K562 (cell line): ENCODE data around the gene FNDC1. TPM values are rescaled to one million over a fixed set of nuclear protein-coding genes. Genes with fewer than 3 reads are reported as not detected.

ENCODE experiments used
- ATAC-seq: fragments of 200-7000 bp; cut with Tn5 transposase; 3 replicates; pipeline ENCODE4 v1.9.1; 2020; ENCODE audit warnings: moderate library complexity
- BruUV-seq: library from RNA; stranded (reverse); fragments of 400-500 nt; replicated peaks from 2 replicates; lab custom pipeline; 2021; lab: Mats Ljungman, UMichigan
- CTCF ChIA-PET: fragments of 300-600 bp; formaldehyde crosslinking; extraction: SDS; loops from one replicate; lab custom pipeline; 2021; ENCODE audit warnings: low intra/inter-chr PET ratio; lab: Yijun Ruan, JAX
- POLR2A ChIA-PET: fragments of 300-600, 350-650 bp; sonication (Branson Sonifier 250); formaldehyde crosslinking; extraction: SDS; loops from one replicate; lab custom pipeline; 2021; ENCODE audit warnings: antibody characterized with exemption, inconsistent platforms; lab: Yijun Ruan, JAX
- DNase-seq, 4 experiments: peaks; one replicate each; pipeline versions ENCODE4 v3.0.0 to v3.0.0-alpha.2; 2011 to 2018; ENCODE audit warnings: low spot score in 3 of 4, mixed read lengths in 3 of 4; ENCODE audit errors: extremely low read depth in 1 of 4
- FAIRE-seq: peaks from 2 replicates; lab custom pipeline; 2011; peaks lifted over from hg19 to GRCh38; lab: Jason Lieb, UNC
- H2AFZ ChIP-seq: 2 replicates; pipeline ENCODE4 v1.6.0; 2011; ENCODE audit warnings: low read depth, low read length, control low read depth, inconsistent platforms
- H3K27ac ChIP-seq: fragments of 200-600 bp; 3 replicates; pipeline ENCODE4 v1.8.0; 2011; ENCODE audit warnings: low read depth, mild to moderate bottlenecking, control low read depth, inconsistent platforms, low read length, moderate library complexity, mixed read lengths; ENCODE audit errors: extremely low read depth
- H3K27me3 ChIP-seq, 2 experiments: fragments of 300-600 bp in 1 of 2; 2 replicates in 1 of 2; 3 replicates in 1 of 2; pipeline versions ENCODE4 v1.6.0 to v1.8.0; 2011; ENCODE audit warnings: inconsistent platforms in 2 of 2, low read length in 2 of 2, mild to moderate bottlenecking in 1 of 2, mixed read lengths in 1 of 2, moderate library complexity in 1 of 2; ENCODE audit not compliant: control insufficient read depth in 2 of 2, insufficient read depth in 2 of 2
- H3K36me3 ChIP-seq: fragments of 300-600 bp; 3 replicates; pipeline ENCODE4 v1.8.0; 2011; ENCODE audit warnings: mild to moderate bottlenecking, low read length, inconsistent platforms; ENCODE audit not compliant: control insufficient read depth, insufficient read depth
- H3K4me1 ChIP-seq, 2 experiments: fragments of 200-600 bp in 1 of 2; replicated peaks in 1 of 2; 2 replicates in 1 of 2; 3 replicates in 1 of 2; pipeline versions ENCODE4 v1.5.1 to v1.8.0; 2011; ENCODE audit warnings: inconsistent platforms in 2 of 2, low read length in 2 of 2, mild to moderate bottlenecking in 1 of 2, mixed read lengths in 1 of 2, moderate library complexity in 1 of 2; ENCODE audit not compliant: control insufficient read depth in 2 of 2, insufficient read depth in 2 of 2
- H3K4me2 ChIP-seq: 2 replicates; pipeline ENCODE4 v1.6.1; 2011; ENCODE audit warnings: low read length, control low read depth, inconsistent platforms, mixed read lengths; ENCODE audit not compliant: insufficient read depth
- H3K4me3 ChIP-seq: fragments of 200-600 bp; sonication (generic), shearing (Covaris generic); 2 replicates; pipeline ENCODE4 v1.5.1; 2016; ENCODE audit warnings: control low read depth, inconsistent platforms
- H3K79me2 ChIP-seq: fragments of 200-600 bp; 3 replicates; pipeline ENCODE4 v1.8.0; 2011; ENCODE audit warnings: low read length, inconsistent platforms; ENCODE audit not compliant: control insufficient read depth, insufficient read depth
- H3K9ac ChIP-seq, 2 experiments: 2 replicates each; pipeline versions ENCODE4 v1.6.0 to v1.6.1; 2011; ENCODE audit warnings: low read depth in 2 of 2, low read length in 2 of 2, control low read depth in 1 of 2, inconsistent platforms in 1 of 2, mild to moderate bottlenecking in 1 of 2, mixed read lengths in 1 of 2; ENCODE audit not compliant: insufficient read depth in 1 of 2
- H3K9me1 ChIP-seq: one replicate; pipeline ENCODE4 v1.6.0; 2011; ENCODE audit warnings: inconsistent platforms, mild to moderate bottlenecking, low read length, moderate library complexity; ENCODE audit not compliant: control insufficient read depth, insufficient read depth
- H3K9me3 ChIP-seq: replicated peaks from 2 replicates; pipeline ENCODE4 v1.5.1; 2011; ENCODE audit warnings: low read depth, low read length, inconsistent platforms; ENCODE audit not compliant: control insufficient read depth, insufficient read depth
- H4K20me1 ChIP-seq: replicated peaks from 2 replicates; pipeline ENCODE4 v1.6.1; 2011; ENCODE audit warnings: low read length, inconsistent platforms, mixed read lengths; ENCODE audit not compliant: control insufficient read depth, insufficient read depth
- CBX8 ChIP-seq: fragments of 200-600 bp; sonication (generic); IDR thresholded peaks from 2 replicates; pipeline ENCODE4 v1.6.1; 2012; ENCODE audit warnings: borderline replicate concordance, mixed run types, low read depth, mild to moderate bottlenecking, moderate library complexity, mixed read lengths, low read length, control low read depth, inconsistent platforms; ENCODE audit not compliant: poor library complexity, severe bottlenecking; ENCODE audit errors: extremely low read depth
- CHCHD3 ChIP-seq: fragments of 250-450 bp; sonication (Bioruptor Pico); IDR thresholded peaks from 2 replicates; pipeline ENCODE4 v2.1.2; 2022; ENCODE audit warnings: mild to moderate bottlenecking
- EGR1 ChIP-seq: fragments of 450-650 bp; conservative IDR thresholded peaks from 2 replicates; pipeline ENCODE4 v1.6.1; 2017; ENCODE audit warnings: mild to moderate bottlenecking
- ELF4 ChIP-seq: fragments of 450-650 bp; formaldehyde crosslinking; IDR thresholded peaks from 2 replicates; pipeline ENCODE4 v1.4.0; 2022; ENCODE audit warnings: missing genetic modification characterization
- FOXK2 ChIP-seq, 2 experiments: fragments of 450-650 bp; IDR thresholded peaks in 1 of 2; conservative IDR thresholded peaks in 1 of 2; 2 replicates each; pipeline ENCODE4 v1.6.1; 2016; ENCODE audit warnings: low read depth in 2 of 2, mild to moderate bottlenecking in 1 of 2
- NRF1 ChIP-seq, 2 experiments: fragments of 450-650 bp; IDR thresholded peaks in 1 of 2; conservative IDR thresholded peaks in 1 of 2; 2 replicates each; pipeline ENCODE4 v1.6.1; 2014; ENCODE audit warnings: mild to moderate bottlenecking in 2 of 2
- SIX5 ChIP-seq, 2 experiments: IDR thresholded peaks; 2 replicates each; pipeline ENCODE4 v1.6.1; 2011; ENCODE audit warnings: low read length in 2 of 2, borderline replicate concordance in 1 of 2, low read depth in 1 of 2, mild to moderate bottlenecking in 1 of 2, moderate library complexity in 1 of 2; ENCODE audit not compliant: insufficient read depth in 1 of 2
- TEAD4 ChIP-seq, 2 experiments: sonication (generic) in 1 of 2; formaldehyde crosslinking in 1 of 2; IDR thresholded peaks; 2 replicates each; pipeline versions ENCODE4 v1.6.1 to v1.8.0; 2012 to 2022; ENCODE audit warnings: borderline replicate concordance in 1 of 2, inconsistent platforms in 1 of 2, low read length in 1 of 2, mild to moderate bottlenecking in 1 of 2, missing genetic modification reagents in 1 of 2
- TGIF2 ChIP-seq: sonication (generic); formaldehyde crosslinking; IDR thresholded peaks from 2 replicates; pipeline ENCODE4 v1.8.1; 2022; ENCODE audit warnings: mild to moderate bottlenecking, missing genetic modification reagents, moderate library complexity
- WGBS: fragments of 100-300 bp; shearing (Covaris generic); methylation state at CpG from one replicate; pipeline ENCODE4 v1.1.6; 2016; ENCODE audit warnings: low coverage, mixed read lengths; ENCODE audit not compliant: insufficient coverage; ENCODE audit errors: missing lambda C conversion rate; 5-methylcytosine and 5-hydroxymethylcytosine counted together
- in situ Hi-C: fragments of 300-500 bp; cut with MboI; formaldehyde crosslinking; loops from 4 replicates; pipeline ENCODE4 v1.15.0; 2018; ENCODE audit warnings: inconsistent platforms, mixed read lengths
- intact Hi-C: fragments of 100-400 bp; cut with micrococcal nuclease; formaldehyde crosslinking; loops from 2 replicates; pipeline ENCODE4 v1.14.2; 2022
- polyA plus RNA-seq, 8 experiments: library from polyadenylated mRNA; depleted of rRNA in 4 of 8; stranded (reverse) in 5 of 8; unstranded in 3 of 8; fragments of >200 nt; fragmentation: Nextera tagmentation in 2 of 8; fragmentation: Illumina TruSeq in 1 of 8; extraction: Ambion mirVana in 2 of 8; extraction: Trizol in 1 of 8; gene quantifications; 2 replicates each; pipeline versions ENCODE4 v1.2.1 to v1.2.3, GENCODE V29; 2011 to 2014; ENCODE audit warnings: inconsistent platforms in 1 of 8, missing spikeins in 1 of 8
- total RNA-seq, 7 experiments: library from RNA; depleted of rRNA in 6 of 7; stranded (reverse); fragments of >200 nt in 6 of 7; fragmentation: Illumina TruSeq in 2 of 7; extraction: Trizol in 2 of 7; gene quantifications; 2 replicates each; pipeline versions ENCODE4 v1.2.1 to v1.2.3, GENCODE V29; 2011 to 2021; ENCODE audit warnings: low replicate concordance in 1 of 7
- TF ChIP-seq, protein P1 (sequence below): fragments of 200-600 bp; sonication (generic); IDR thresholded peaks from one replicate; pipeline ENCODE4 v1.6.1; 2012; ENCODE audit warnings: mild to moderate bottlenecking, low read depth, low read length, inconsistent platforms

The FNDC1 gene
- total and polyA plus RNA-seq, 9 of the 15 experiments (the other 6 are each of a cell fraction or from before 2014, with no cell fraction given), result not detected

- in situ Hi-C loops, result no loop called here
- no peak overlapping the region for H3K4me2 ChIP-seq
- H4K20me1 ChIP-seq, result no peaks in the 10 kb centered on the region
- H3K79me2 ChIP-seq, result no peaks in the 10 kb centered on the region
- POLR2A ChIA-PET, result interaction anchor here (1.0 kb wide), 1 partner anchor 14 kb away, joined by 3 read pairs; no protein-coding TSS in a partner anchor
- H3K36me3 ChIP-seq, result no peaks in the 10 kb centered on the region
- H3K4me1 ChIP-seq, result no peaks in the 10 kb centered on the region
- DNase-seq (no peak), ATAC-seq (no peak), FAIRE-seq (no peak)
- CTCF ChIA-PET, result no interaction called here
- H3K4me3 ChIP-seq, result no peak overlapping the region
- BruUV-seq, result no TSS peak
- no peaks in the 10 kb centered on the region for H3K9me1 ChIP-seq
- no peaks in the 10 kb centered on the region for H3K9me3 ChIP-seq
- no peak overlapping the region for H2AFZ ChIP-seq
- no peak overlapping the region for H3K9ac ChIP-seq
- intact Hi-C loops, result no loop called here
- H3K27me3 ChIP-seq, result peaks cover 0 to 38% of the 10 kb centered on the region in 2 experiments; a peak in 3 of 5 replicates
- 2% methylated on average over 9 of the region's 9 CpGs for WGBS
- no peak overlapping the region for H3K27ac ChIP-seq
- TF ChIP-seq TGIF2 (no peak), EGR1 (no peak), CBX8 (no peak), SIX5 (IDR thresholded peaks at IDR 0.05; ENCODE audit: borderline replicate concordance in 1 of 2, insufficient read depth in 1 of 2, low read depth in 1 of 2, low read length in 2 of 2) (no peak), TEAD4 (IDR thresholded peaks at IDR 0.05; ENCODE audit: low read length) (no peak), TEAD4 (CRISPR knock-in tag; IDR thresholded peaks at IDR 0.05; ENCODE audit: borderline replicate concordance) (no peak), CHCHD3 (CRISPR knock-in tag) (no peak), ELF4 (no peak), NRF1 (conservative IDR thresholded peaks at IDR 0.05 in 1 of 2, IDR thresholded peaks at IDR 0.05 in 1 of 2) (no peak), FOXK2 (conservative IDR thresholded peaks at IDR 0.05 in 1 of 2, IDR thresholded peaks at IDR 0.05 in 1 of 2; ENCODE audit: low read depth in 2 of 2) (no peak)
- TF ChIP-seq, protein P1, sequence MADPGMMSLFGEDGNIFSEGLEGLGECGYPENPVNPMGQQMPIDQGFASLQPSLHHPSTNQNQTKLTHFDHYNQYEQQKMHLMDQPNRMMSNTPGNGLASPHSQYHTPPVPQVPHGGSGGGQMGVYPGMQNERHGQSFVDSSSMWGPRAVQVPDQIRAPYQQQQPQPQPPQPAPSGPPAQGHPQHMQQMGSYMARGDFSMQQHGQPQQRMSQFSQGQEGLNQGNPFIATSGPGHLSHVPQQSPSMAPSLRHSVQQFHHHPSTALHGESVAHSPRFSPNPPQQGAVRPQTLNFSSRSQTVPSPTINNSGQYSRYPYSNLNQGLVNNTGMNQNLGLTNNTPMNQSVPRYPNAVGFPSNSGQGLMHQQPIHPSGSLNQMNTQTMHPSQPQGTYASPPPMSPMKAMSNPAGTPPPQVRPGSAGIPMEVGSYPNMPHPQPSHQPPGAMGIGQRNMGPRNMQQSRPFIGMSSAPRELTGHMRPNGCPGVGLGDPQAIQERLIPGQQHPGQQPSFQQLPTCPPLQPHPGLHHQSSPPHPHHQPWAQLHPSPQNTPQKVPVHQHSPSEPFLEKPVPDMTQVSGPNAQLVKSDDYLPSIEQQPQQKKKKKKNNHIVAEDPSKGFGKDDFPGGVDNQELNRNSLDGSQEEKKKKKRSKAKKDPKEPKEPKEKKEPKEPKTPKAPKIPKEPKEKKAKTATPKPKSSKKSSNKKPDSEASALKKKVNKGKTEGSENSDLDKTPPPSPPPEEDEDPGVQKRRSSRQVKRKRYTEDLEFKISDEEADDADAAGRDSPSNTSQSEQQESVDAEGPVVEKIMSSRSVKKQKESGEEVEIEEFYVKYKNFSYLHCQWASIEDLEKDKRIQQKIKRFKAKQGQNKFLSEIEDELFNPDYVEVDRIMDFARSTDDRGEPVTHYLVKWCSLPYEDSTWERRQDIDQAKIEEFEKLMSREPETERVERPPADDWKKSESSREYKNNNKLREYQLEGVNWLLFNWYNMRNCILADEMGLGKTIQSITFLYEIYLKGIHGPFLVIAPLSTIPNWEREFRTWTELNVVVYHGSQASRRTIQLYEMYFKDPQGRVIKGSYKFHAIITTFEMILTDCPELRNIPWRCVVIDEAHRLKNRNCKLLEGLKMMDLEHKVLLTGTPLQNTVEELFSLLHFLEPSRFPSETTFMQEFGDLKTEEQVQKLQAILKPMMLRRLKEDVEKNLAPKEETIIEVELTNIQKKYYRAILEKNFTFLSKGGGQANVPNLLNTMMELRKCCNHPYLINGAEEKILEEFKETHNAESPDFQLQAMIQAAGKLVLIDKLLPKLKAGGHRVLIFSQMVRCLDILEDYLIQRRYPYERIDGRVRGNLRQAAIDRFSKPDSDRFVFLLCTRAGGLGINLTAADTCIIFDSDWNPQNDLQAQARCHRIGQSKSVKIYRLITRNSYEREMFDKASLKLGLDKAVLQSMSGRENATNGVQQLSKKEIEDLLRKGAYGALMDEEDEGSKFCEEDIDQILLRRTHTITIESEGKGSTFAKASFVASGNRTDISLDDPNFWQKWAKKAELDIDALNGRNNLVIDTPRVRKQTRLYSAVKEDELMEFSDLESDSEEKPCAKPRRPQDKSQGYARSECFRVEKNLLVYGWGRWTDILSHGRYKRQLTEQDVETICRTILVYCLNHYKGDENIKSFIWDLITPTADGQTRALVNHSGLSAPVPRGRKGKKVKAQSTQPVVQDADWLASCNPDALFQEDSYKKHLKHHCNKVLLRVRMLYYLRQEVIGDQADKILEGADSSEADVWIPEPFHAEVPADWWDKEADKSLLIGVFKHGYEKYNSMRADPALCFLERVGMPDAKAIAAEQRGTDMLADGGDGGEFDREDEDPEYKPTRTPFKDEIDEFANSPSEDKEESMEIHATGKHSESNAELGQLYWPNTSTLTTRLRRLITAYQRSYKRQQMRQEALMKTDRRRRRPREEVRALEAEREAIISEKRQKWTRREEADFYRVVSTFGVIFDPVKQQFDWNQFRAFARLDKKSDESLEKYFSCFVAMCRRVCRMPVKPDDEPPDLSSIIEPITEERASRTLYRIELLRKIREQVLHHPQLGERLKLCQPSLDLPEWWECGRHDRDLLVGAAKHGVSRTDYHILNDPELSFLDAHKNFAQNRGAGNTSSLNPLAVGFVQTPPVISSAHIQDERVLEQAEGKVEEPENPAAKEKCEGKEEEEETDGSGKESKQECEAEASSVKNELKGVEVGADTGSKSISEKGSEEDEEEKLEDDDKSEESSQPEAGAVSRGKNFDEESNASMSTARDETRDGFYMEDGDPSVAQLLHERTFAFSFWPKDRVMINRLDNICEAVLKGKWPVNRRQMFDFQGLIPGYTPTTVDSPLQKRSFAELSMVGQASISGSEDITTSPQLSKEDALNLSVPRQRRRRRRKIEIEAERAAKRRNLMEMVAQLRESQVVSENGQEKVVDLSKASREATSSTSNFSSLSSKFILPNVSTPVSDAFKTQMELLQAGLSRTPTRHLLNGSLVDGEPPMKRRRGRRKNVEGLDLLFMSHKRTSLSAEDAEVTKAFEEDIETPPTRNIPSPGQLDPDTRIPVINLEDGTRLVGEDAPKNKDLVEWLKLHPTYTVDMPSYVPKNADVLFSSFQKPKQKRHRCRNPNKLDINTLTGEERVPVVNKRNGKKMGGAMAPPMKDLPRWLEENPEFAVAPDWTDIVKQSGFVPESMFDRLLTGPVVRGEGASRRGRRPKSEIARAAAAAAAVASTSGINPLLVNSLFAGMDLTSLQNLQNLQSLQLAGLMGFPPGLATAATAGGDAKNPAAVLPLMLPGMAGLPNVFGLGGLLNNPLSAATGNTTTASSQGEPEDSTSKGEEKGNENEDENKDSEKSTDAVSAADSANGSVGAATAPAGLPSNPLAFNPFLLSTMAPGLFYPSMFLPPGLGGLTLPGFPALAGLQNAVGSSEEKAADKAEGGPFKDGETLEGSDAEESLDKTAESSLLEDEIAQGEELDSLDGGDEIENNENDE, result no peak
Observed at GRCh38 chr6:159203304-159204005, 34.3 kb downstream of the FNDC1 start.
